K562 (cell line): ENCODE data around the gene SHC1. TPM values are rescaled to one million over a fixed set of nuclear protein-coding genes. Genes with fewer than 3 reads are reported as not detected.

Experiments
- ARHGAP35 ChIP-seq: fragments of 450-650 bp; IDR thresholded peaks from 2 replicates; pipeline ENCODE4 v1.6.1; 2018; ENCODE audit not compliant: partially characterized antibody
- BRF1 ChIP-seq: IDR thresholded peaks from 3 replicates; pipeline ENCODE4 v1.6.1; 2011; ENCODE audit warnings: borderline replicate concordance, mild to moderate bottlenecking; ENCODE audit not compliant: insufficient read length; ENCODE audit errors: extremely low read depth
- DDX20 ChIP-seq: fragments of 450-650 bp; IDR thresholded peaks from 2 replicates; pipeline ENCODE4 v1.6.1; 2016; ENCODE audit warnings: missing genetic modification characterization, low read depth, mild to moderate bottlenecking, missing compliant biosample characterization, moderate library complexity
- E2F4 ChIP-seq: sonication (generic); formaldehyde crosslinking; IDR thresholded peaks from 2 replicates; pipeline ENCODE4 v1.8.0; 2022; ENCODE audit warnings: mild to moderate bottlenecking, low read depth, missing genetic modification reagents
- ELK1 ChIP-seq: sonication (generic); formaldehyde crosslinking; IDR thresholded peaks from 2 replicates; pipeline ENCODE4 v1.8.1; 2022; ENCODE audit warnings: missing genetic modification reagents
- EP400 ChIP-seq: fragments of 450-650 bp; IDR thresholded peaks from 2 replicates; pipeline ENCODE4 v1.6.1; 2017; ENCODE audit warnings: antibody characterized with exemption, mild to moderate bottlenecking, moderate library complexity
- ERF ChIP-seq: fragments of 450-650 bp; formaldehyde crosslinking; IDR thresholded peaks from 2 replicates; pipeline ENCODE4 v1.4.0; 2020; ENCODE audit warnings: mild to moderate bottlenecking, mixed read lengths
- HINFP ChIP-seq: fragments of 450-650 bp; conservative IDR thresholded peaks from 2 replicates; pipeline ENCODE4 v1.6.1; 2016; ENCODE audit warnings: missing genetic modification characterization, low read depth, mild to moderate bottlenecking, control low read depth, missing compliant biosample characterization
- KLF16 ChIP-seq: IDR thresholded peaks from 2 replicates; pipeline ENCODE4 v1.6.1; 2016; ENCODE audit warnings: antibody characterized with exemption
- LARP7 ChIP-seq: fragments of 450-650 bp; IDR thresholded peaks from 2 replicates; pipeline ENCODE4 v1.6.1; 2016
- MLLT1 ChIP-seq, 2 experiments: fragments of 450-650 bp; IDR thresholded peaks; 2 replicates each; pipeline ENCODE4 v1.6.1; 2016
- MNT ChIP-seq, 2 experiments: fragments of 450-650 bp; conservative IDR thresholded peaks; 2 replicates each; pipeline ENCODE4 v1.6.1; 2017; ENCODE audit warnings: mild to moderate bottlenecking in 2 of 2, moderate library complexity in 2 of 2
- MXD1 ChIP-seq: fragments of 250-450 bp; sonication (Bioruptor Pico); IDR thresholded peaks from 2 replicates; pipeline ENCODE4 v1.8.0; 2021; ENCODE audit warnings: borderline replicate concordance, mild to moderate bottlenecking, moderate library complexity; ENCODE audit not compliant: poor library complexity, severe bottlenecking
- PHF21A ChIP-seq: fragments of 450-650 bp; IDR thresholded peaks from 2 replicates; pipeline ENCODE4 v1.6.1; 2017; ENCODE audit warnings: low read depth, borderline replicate concordance
- POLR2AphosphoS2 ChIP-seq: IDR thresholded peaks from 2 replicates; pipeline ENCODE4 v1.6.1; 2012; ENCODE audit warnings: low read length, improper control_type of control experiment
- PRPF4 ChIP-seq: fragments of 200-400 bp; formaldehyde crosslinking; IDR thresholded peaks from one replicate; pipeline ENCODE4 v1.6.1; 2017; ENCODE audit warnings: low read length, low read depth, mild to moderate bottlenecking; ENCODE audit not compliant: insufficient read depth, poor library complexity, severe bottlenecking
- PTBP1 ChIP-seq: fragments of 200-400 bp; formaldehyde crosslinking; IDR thresholded peaks from 2 replicates; pipeline ENCODE4 v1.6.1; 2017; ENCODE audit warnings: low read depth, low read length
- TAF7 ChIP-seq: fragments of 450-650 bp; IDR thresholded peaks from 2 replicates; pipeline ENCODE4 v1.6.1; 2016; ENCODE audit warnings: missing genetic modification characterization, missing compliant biosample characterization
- TAF9B ChIP-seq: fragments of 450-650 bp; IDR thresholded peaks from 2 replicates; pipeline ENCODE4 v1.6.1; 2018; ENCODE audit warnings: mild to moderate bottlenecking; ENCODE audit not compliant: partially characterized antibody
- ZNF134 ChIP-seq: fragments of 250-450 bp; sonication (Bioruptor Pico); conservative IDR thresholded peaks from 2 replicates; pipeline ENCODE4 v1.4.0; 2020
- ZNF507 ChIP-seq: conservative IDR thresholded peaks from 2 replicates; pipeline ENCODE4 v1.6.1; 2017; ENCODE audit warnings: missing genetic modification characterization, missing compliant biosample characterization
- polyA plus RNA-seq, 8 experiments: library from polyadenylated mRNA; depleted of rRNA in 4 of 8; stranded (reverse) in 5 of 8; unstranded in 3 of 8; fragments of >200 nt; fragmentation: Nextera tagmentation in 2 of 8; fragmentation: Illumina TruSeq in 1 of 8; extraction: Ambion mirVana in 2 of 8; extraction: Trizol in 1 of 8; gene quantifications; 2 replicates each; pipeline versions ENCODE4 v1.2.1 to v1.2.3, GENCODE V29; 2011 to 2014; ENCODE audit warnings: inconsistent platforms in 1 of 8, missing spikeins in 1 of 8
- total RNA-seq, 7 experiments: library from RNA; depleted of rRNA in 6 of 7; stranded (reverse); fragments of >200 nt in 6 of 7; fragmentation: Illumina TruSeq in 2 of 7; extraction: Trizol in 2 of 7; gene quantifications; 2 replicates each; pipeline versions ENCODE4 v1.2.1 to v1.2.3, GENCODE V29; 2011 to 2021; ENCODE audit warnings: low replicate concordance in 1 of 7

The SHC1 gene
- total and polyA plus RNA-seq, 9 of the 15 experiments (the other 6 are each of a cell fraction or from before 2014, with no cell fraction given) = 4.1 to 113 (median 51.9) TPM

GRCh38 chr1:154974808-154975408 is 4.4 kb upstream of the SHC1 start (continued):
- TF ChIP-seq E2F4 (no peak), MXD1 (CRISPR knock-in tag) (no peak), MLLT1 (IDR thresholded peaks at IDR 0.05) (peak in 1 of 2 experiments; percentile 39; a peak in 2 of 4 replicates), PRPF4 (no peak), ERF (CRISPR knock-in tag) (no peak), EP400 (peak; percentile 52; the same call in 1 of the 2 replicates), HINFP (tag) (no peak), ARHGAP35 (no peak), ZNF507 (tag) (no peak), KLF16 (no peak), PTBP1 (no peak), PHF21A (no peak), BRF1 (no peak), TAF9B (no peak), DDX20 (tag) (no peak), ELK1 (CRISPR knock-in tag) (no peak), MNT (conservative IDR thresholded peaks at IDR 0.05) (peak; percentile 33 to 76; a peak in 3 of 4 replicates), ZNF134 (CRISPR knock-in tag) (no peak), POLR2AphosphoS2 (no peak; the same call in 1 of the 2 replicates), LARP7 (no peak), TAF7 (tag) (peak; percentile 65)
